ENCODE results near the gene CXCR6. TPM values are rescaled to one million over a fixed set of nuclear protein-coding genes. Genes with fewer than 3 reads are reported as not detected.

CXCR6 gene
- total and polyA plus RNA-seq, 2 of the 8 experiments (the other 6 are each of a cell fraction or from before 2014, with no cell fraction given) = not detected

GRCh38 chr3:45964139-45964538 is 20.9 kb downstream of the CXCR6 start:
- no peak overlapping the region for H2BK15ac ChIP-seq (ENCODE audit: low read length)
- H2BK12ac ChIP-seq (ENCODE audit: low read depth, low read length) = no peak overlapping the region
- no peak overlapping the region for H4K5ac ChIP-seq (ENCODE audit: insufficient read length, low read depth, low read length)
- H3K18ac ChIP-seq (ENCODE audit: extremely low read depth, low read length) = no peak overlapping the region
- H3K23me2 ChIP-seq (ENCODE audit: low read depth, low read length) = no peaks in the 10 kb centered on the region
- no peaks in the 10 kb centered on the region for H3K4me1 ChIP-seq (replicated peaks in 1 of 4; ENCODE audit: control insufficient read depth in 3 of 4, insufficient read depth in 4 of 4, low read length in 3 of 4)
- no peak for FAIRE-seq
- H3K79me1 ChIP-seq (ENCODE audit: low read depth, low read length) = no peaks in the 10 kb centered on the region
- no peaks in the 10 kb centered on the region for H3K9me3 ChIP-seq (ENCODE audit: insufficient read depth in 2 of 2, low read depth in 1 of 2, low read length in 1 of 2)
- H3K14ac ChIP-seq (ENCODE audit: insufficient read length) = no peak overlapping the region
- CTCF ChIA-PET (ENCODE audit: partially characterized antibody) = interaction anchor here (0.8 to 5.0 kb wide), 5 partner anchors 9 to 114 kb away, joined by 3 to 30 read pairs (median 4); no protein-coding TSS in a partner anchor
- POLR2A ChIA-PET (ENCODE audit: partially characterized antibody) = no interaction called here
- no peak overlapping the region for H3K56ac ChIP-seq (replicated peaks; ENCODE audit: insufficient read length, low read depth, low read length)
- no peak overlapping the region for H2AK5ac ChIP-seq (ENCODE audit: low read depth, low read length)
- no peaks in the 10 kb centered on the region for H3K27me3 ChIP-seq (replicated peaks in 1 of 4; ENCODE audit: control insufficient read depth in 3 of 4, extremely low read depth in 1 of 4, insufficient read depth in 3 of 4, low read length in 3 of 4)
- no peaks in the 10 kb centered on the region for H3K79me2 ChIP-seq (ENCODE audit: control insufficient read depth in 1 of 2, insufficient read depth in 2 of 2, low read length in 2 of 2)
- no peak overlapping the region for H3K9ac ChIP-seq (replicated peaks in 1 of 4; ENCODE audit: extremely low read depth in 1 of 4, low read depth in 3 of 4, low read length in 3 of 4)
- H4K20me1 ChIP-seq (replicated peaks in 1 of 2; ENCODE audit: control insufficient read depth in 1 of 2, insufficient read depth in 2 of 2, low read length in 2 of 2) = peaks cover 4 to 12% of the 10 kb centered on the region in 2 experiments
- no peak overlapping the region for H2BK5ac ChIP-seq (ENCODE audit: low read depth, low read length)
- WGBS, 2 experiments (ENCODE audit: extremely low coverage in 1 of 2, insufficient coverage in 1 of 2, insufficient read length in 1 of 2, insufficient replicate concordance in 2 of 2, low coverage in 1 of 2, low lambda C conversion rate in 2 of 2, missing lambda C conversion rate in 1 of 2) = 90% methylated on average over 8 of the region's 8 CpGs; no CpG with 5 or more reads in 1 of the 2 experiments
- no peak overlapping the region for H3K27ac ChIP-seq (ENCODE audit: low read depth, low read length)
- no peak overlapping the region for H3K23ac ChIP-seq (ENCODE audit: insufficient read length)
- H3K4me2 ChIP-seq (ENCODE audit: insufficient read depth in 1 of 2, low read depth in 2 of 2, low read length in 2 of 2) = no peak overlapping the region
- H4K8ac ChIP-seq (ENCODE audit: extremely low read depth, insufficient read depth, low read length) = no peak overlapping the region
- no peak for DNase-seq (ENCODE audit: low read depth in 1 of 2, low spot score in 2 of 2)
- no peak overlapping the region for H2BK20ac ChIP-seq (ENCODE audit: low read length)
- H3K36me3 ChIP-seq (ENCODE audit: control insufficient read depth in 2 of 4, insufficient read depth in 4 of 4, low read length in 3 of 4) = peaks cover 26 to 75% (median 67%) of the 10 kb centered on the region in 4 experiments
- no peak overlapping the region for H3K4ac ChIP-seq (replicated peaks; ENCODE audit: insufficient read length, low read depth, low read length)
- no peak overlapping the region for H2BK120ac ChIP-seq (replicated peaks; ENCODE audit: low read depth, low read length)
- no peak overlapping the region for H2AFZ ChIP-seq (ENCODE audit: low read length)
- no peak overlapping the region for H3K4me3 ChIP-seq (ENCODE audit: extremely low read depth in 1 of 4, insufficient read depth in 2 of 4, low read depth in 3 of 4, low read length in 4 of 4)
- H4K91ac ChIP-seq (replicated peaks; ENCODE audit: insufficient read length, low read length) = no peak overlapping the region
- TF ChIP-seq KDM5A (IDR thresholded peaks at IDR 0.05; ENCODE audit: low read length) = no peak
- no peak for TF ChIP-seq RFX5 (IDR thresholded peaks at IDR 0.05; ENCODE audit: borderline replicate concordance, low read depth, low read length)
- no peak for TF ChIP-seq CHD2 (IDR thresholded peaks at IDR 0.05; ENCODE audit: low read length)
- no peak for TF ChIP-seq TAF7 (optimal IDR thresholded peaks at IDR 0.05; ENCODE audit: borderline replicate concordance, low read depth, low read length)
- no peak for TF ChIP-seq CREB1 (IDR thresholded peaks at IDR 0.05)
- TF ChIP-seq SUZ12 (IDR thresholded peaks at IDR 0.05; ENCODE audit: low read length) = no peak
- TF ChIP-seq RNF2 (IDR thresholded peaks at IDR 0.05; ENCODE audit: borderline replicate concordance, low read depth, low read length, missing control alignments, poor library complexity, severe bottlenecking) = no peak
- no peak for TF ChIP-seq RXRA (IDR thresholded peaks at IDR 0.05; ENCODE audit: insufficient read depth, low read depth, low read length)
- TF ChIP-seq SP2 (IDR thresholded peaks at IDR 0.05; ENCODE audit: low read length) = no peak
- no peak for TF ChIP-seq GABPA (IDR thresholded peaks at IDR 0.05; ENCODE audit: borderline replicate concordance, insufficient read depth, low read length)
